K562 (cell line): Measurements from ENCODE around the gene MMP28. TPM values are rescaled to one million over a fixed set of nuclear protein-coding genes. Genes with fewer than 3 reads are reported as not detected.

Source experiments
- ATAC-seq: fragments of 200-7000 bp; cut with Tn5 transposase; 3 replicates; pipeline ENCODE4 v1.9.1; 2020; ENCODE audit warnings: moderate library complexity
- BruUV-seq: library from RNA; stranded (reverse); fragments of 400-500 nt; replicated peaks from 2 replicates; lab custom pipeline; 2021; lab: Mats Ljungman, UMichigan
- CTCF ChIA-PET: fragments of 300-600 bp; formaldehyde crosslinking; extraction: SDS; loops from one replicate; lab custom pipeline; 2021; ENCODE audit warnings: low intra/inter-chr PET ratio; lab: Yijun Ruan, JAX
- POLR2A ChIA-PET: fragments of 300-600, 350-650 bp; sonication (Branson Sonifier 250); formaldehyde crosslinking; extraction: SDS; loops from one replicate; lab custom pipeline; 2021; ENCODE audit warnings: antibody characterized with exemption, inconsistent platforms; lab: Yijun Ruan, JAX
- DNase-seq, 4 experiments: peaks; one replicate each; pipeline versions ENCODE4 v3.0.0 to v3.0.0-alpha.2; 2011 to 2018; ENCODE audit warnings: low spot score in 3 of 4, mixed read lengths in 3 of 4; ENCODE audit errors: extremely low read depth in 1 of 4
- FAIRE-seq: peaks from 2 replicates; lab custom pipeline; 2011; peaks lifted over from hg19 to GRCh38; lab: Jason Lieb, UNC
- H2AFZ ChIP-seq: 2 replicates; pipeline ENCODE4 v1.6.0; 2011; ENCODE audit warnings: low read depth, low read length, control low read depth, inconsistent platforms
- H3K27ac ChIP-seq: fragments of 200-600 bp; 3 replicates; pipeline ENCODE4 v1.8.0; 2011; ENCODE audit warnings: low read depth, mild to moderate bottlenecking, control low read depth, inconsistent platforms, low read length, moderate library complexity, mixed read lengths; ENCODE audit errors: extremely low read depth
- H3K27me3 ChIP-seq, 2 experiments: fragments of 300-600 bp in 1 of 2; 2 replicates in 1 of 2; 3 replicates in 1 of 2; pipeline versions ENCODE4 v1.6.0 to v1.8.0; 2011; ENCODE audit warnings: inconsistent platforms in 2 of 2, low read length in 2 of 2, mild to moderate bottlenecking in 1 of 2, mixed read lengths in 1 of 2, moderate library complexity in 1 of 2; ENCODE audit not compliant: control insufficient read depth in 2 of 2, insufficient read depth in 2 of 2
- H3K36me3 ChIP-seq: fragments of 300-600 bp; 3 replicates; pipeline ENCODE4 v1.8.0; 2011; ENCODE audit warnings: mild to moderate bottlenecking, low read length, inconsistent platforms; ENCODE audit not compliant: control insufficient read depth, insufficient read depth
- H3K4me1 ChIP-seq, 2 experiments: fragments of 200-600 bp in 1 of 2; replicated peaks in 1 of 2; 2 replicates in 1 of 2; 3 replicates in 1 of 2; pipeline versions ENCODE4 v1.5.1 to v1.8.0; 2011; ENCODE audit warnings: inconsistent platforms in 2 of 2, low read length in 2 of 2, mild to moderate bottlenecking in 1 of 2, mixed read lengths in 1 of 2, moderate library complexity in 1 of 2; ENCODE audit not compliant: control insufficient read depth in 2 of 2, insufficient read depth in 2 of 2
- H3K4me2 ChIP-seq: 2 replicates; pipeline ENCODE4 v1.6.1; 2011; ENCODE audit warnings: low read length, control low read depth, inconsistent platforms, mixed read lengths; ENCODE audit not compliant: insufficient read depth
- H3K4me3 ChIP-seq: fragments of 200-600 bp; sonication (generic), shearing (Covaris generic); 2 replicates; pipeline ENCODE4 v1.5.1; 2016; ENCODE audit warnings: control low read depth, inconsistent platforms
- H3K79me2 ChIP-seq: fragments of 200-600 bp; 3 replicates; pipeline ENCODE4 v1.8.0; 2011; ENCODE audit warnings: low read length, inconsistent platforms; ENCODE audit not compliant: control insufficient read depth, insufficient read depth
- H3K9ac ChIP-seq, 2 experiments: 2 replicates each; pipeline versions ENCODE4 v1.6.0 to v1.6.1; 2011; ENCODE audit warnings: low read depth in 2 of 2, low read length in 2 of 2, control low read depth in 1 of 2, inconsistent platforms in 1 of 2, mild to moderate bottlenecking in 1 of 2, mixed read lengths in 1 of 2; ENCODE audit not compliant: insufficient read depth in 1 of 2
- H3K9me1 ChIP-seq: one replicate; pipeline ENCODE4 v1.6.0; 2011; ENCODE audit warnings: inconsistent platforms, mild to moderate bottlenecking, low read length, moderate library complexity; ENCODE audit not compliant: control insufficient read depth, insufficient read depth
- H3K9me3 ChIP-seq: replicated peaks from 2 replicates; pipeline ENCODE4 v1.5.1; 2011; ENCODE audit warnings: low read depth, low read length, inconsistent platforms; ENCODE audit not compliant: control insufficient read depth, insufficient read depth
- H4K20me1 ChIP-seq: replicated peaks from 2 replicates; pipeline ENCODE4 v1.6.1; 2011; ENCODE audit warnings: low read length, inconsistent platforms, mixed read lengths; ENCODE audit not compliant: control insufficient read depth, insufficient read depth
- BHLHE40 ChIP-seq: IDR thresholded peaks from 2 replicates; pipeline ENCODE4 v1.6.1; 2011; ENCODE audit warnings: low read length, improper control_type of control experiment
- L3MBTL2 ChIP-seq: fragments of 450-650 bp; IDR thresholded peaks from 2 replicates; pipeline ENCODE4 v1.6.1; 2016; ENCODE audit warnings: mild to moderate bottlenecking, moderate library complexity
- MAX ChIP-seq: sonication (generic); formaldehyde crosslinking; IDR thresholded peaks from 2 replicates; pipeline ENCODE4 v1.9.0; 2022; ENCODE audit warnings: mild to moderate bottlenecking, missing genetic modification reagents
- WGBS: fragments of 100-300 bp; shearing (Covaris generic); methylation state at CpG from one replicate; pipeline ENCODE4 v1.1.6; 2016; ENCODE audit warnings: low coverage, mixed read lengths; ENCODE audit not compliant: insufficient coverage; ENCODE audit errors: missing lambda C conversion rate; 5-methylcytosine and 5-hydroxymethylcytosine counted together
- in situ Hi-C: fragments of 300-500 bp; cut with MboI; formaldehyde crosslinking; loops from 4 replicates; pipeline ENCODE4 v1.15.0; 2018; ENCODE audit warnings: inconsistent platforms, mixed read lengths
- intact Hi-C: fragments of 100-400 bp; cut with micrococcal nuclease; formaldehyde crosslinking; loops from 2 replicates; pipeline ENCODE4 v1.14.2; 2022
- polyA plus RNA-seq, 8 experiments: library from polyadenylated mRNA; depleted of rRNA in 4 of 8; stranded (reverse) in 5 of 8; unstranded in 3 of 8; fragments of >200 nt; fragmentation: Nextera tagmentation in 2 of 8; fragmentation: Illumina TruSeq in 1 of 8; extraction: Ambion mirVana in 2 of 8; extraction: Trizol in 1 of 8; gene quantifications; 2 replicates each; pipeline versions ENCODE4 v1.2.1 to v1.2.3, GENCODE V29; 2011 to 2014; ENCODE audit warnings: inconsistent platforms in 1 of 8, missing spikeins in 1 of 8
- total RNA-seq, 7 experiments: library from RNA; depleted of rRNA in 6 of 7; stranded (reverse); fragments of >200 nt in 6 of 7; fragmentation: Illumina TruSeq in 2 of 7; extraction: Trizol in 2 of 7; gene quantifications; 2 replicates each; pipeline versions ENCODE4 v1.2.1 to v1.2.3, GENCODE V29; 2011 to 2021; ENCODE audit warnings: low replicate concordance in 1 of 7
- TF ChIP-seq, protein P1 (sequence below): fragments of 450-650 bp; formaldehyde crosslinking; IDR thresholded peaks from 2 replicates; pipeline ENCODE4 v1.4.0; 2022; ENCODE audit warnings: missing genetic modification characterization
- TF ChIP-seq, protein P2 (sequence below): fragments of 450-650 bp; IDR thresholded peaks from 2 replicates; pipeline ENCODE4 v1.6.1; 2016; ENCODE audit warnings: mild to moderate bottlenecking, moderate library complexity

The MMP28 gene
- total and polyA plus RNA-seq, 9 of the 15 experiments (the other 6 are each of a cell fraction or from before 2014, with no cell fraction given), result not detected

GRCh38 chr17:35740997-35741931 lies 54.2 kb downstream of the MMP28 start:
- ChIA-PET POLR2A (no interaction called here), CTCF (no interaction called here)
- H3K4me3 ChIP-seq, result no peak overlapping the region
- no peak overlapping the region for H2AFZ ChIP-seq
- H3K9me3 ChIP-seq, result no peaks in the 10 kb centered on the region
- in situ Hi-C loops (loop anchor here (10.0 to 25.0 kb wide), 2 partner anchors 596 to 1304 kb away; partner anchors contain the start of genes NLE1 and UNC45B), intact Hi-C loops (no loop called here)
- peak in 3 of 4 experiments; percentile 36 to 79 (median 73) for DNase-seq
- H3K4me2 ChIP-seq, result 0 out of 2 replicates have a peak overlapping the region, but pooled peaks have one; percentile 11
- peak; percentile 75 for ATAC-seq
- H3K27me3 ChIP-seq, result peaks cover 25 to 69% of the 10 kb centered on the region in 2 experiments
- 22% methylated on average over 61 of the region's 73 CpGs for WGBS
- H3K9ac ChIP-seq, result peak overlapping the region in 1 of 2 experiments; percentile 74; a peak in 2 of 4 replicates
- peaks cover 4% of the 10 kb centered on the region for H3K9me1 ChIP-seq
- H3K4me1 ChIP-seq, result peaks cover 0 to 12% of the 10 kb centered on the region in 2 experiments; a peak in 2 of 5 replicates
- no peak for FAIRE-seq
- peaks cover 7% of the 10 kb centered on the region for H4K20me1 ChIP-seq
- no peak overlapping the region for H3K27ac ChIP-seq
- BruUV-seq, result no TSS peak
- no peaks in the 10 kb centered on the region for H3K36me3 ChIP-seq
- H3K79me2 ChIP-seq, result no peaks in the 10 kb centered on the region
- TF ChIP-seq, protein P1, sequence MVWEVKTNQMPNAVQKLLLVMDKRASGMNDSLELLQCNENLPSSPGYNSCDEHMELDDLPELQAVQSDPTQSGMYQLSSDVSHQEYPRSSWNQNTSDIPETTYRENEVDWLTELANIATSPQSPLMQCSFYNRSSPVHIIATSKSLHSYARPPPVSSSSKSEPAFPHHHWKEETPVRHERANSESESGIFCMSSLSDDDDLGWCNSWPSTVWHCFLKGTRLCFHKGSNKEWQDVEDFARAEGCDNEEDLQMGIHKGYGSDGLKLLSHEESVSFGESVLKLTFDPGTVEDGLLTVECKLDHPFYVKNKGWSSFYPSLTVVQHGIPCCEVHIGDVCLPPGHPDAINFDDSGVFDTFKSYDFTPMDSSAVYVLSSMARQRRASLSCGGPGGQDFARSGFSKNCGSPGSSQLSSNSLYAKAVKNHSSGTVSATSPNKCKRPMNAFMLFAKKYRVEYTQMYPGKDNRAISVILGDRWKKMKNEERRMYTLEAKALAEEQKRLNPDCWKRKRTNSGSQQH (CRISPR knock-in tag), result no peak
- TF ChIP-seq, protein P2, sequence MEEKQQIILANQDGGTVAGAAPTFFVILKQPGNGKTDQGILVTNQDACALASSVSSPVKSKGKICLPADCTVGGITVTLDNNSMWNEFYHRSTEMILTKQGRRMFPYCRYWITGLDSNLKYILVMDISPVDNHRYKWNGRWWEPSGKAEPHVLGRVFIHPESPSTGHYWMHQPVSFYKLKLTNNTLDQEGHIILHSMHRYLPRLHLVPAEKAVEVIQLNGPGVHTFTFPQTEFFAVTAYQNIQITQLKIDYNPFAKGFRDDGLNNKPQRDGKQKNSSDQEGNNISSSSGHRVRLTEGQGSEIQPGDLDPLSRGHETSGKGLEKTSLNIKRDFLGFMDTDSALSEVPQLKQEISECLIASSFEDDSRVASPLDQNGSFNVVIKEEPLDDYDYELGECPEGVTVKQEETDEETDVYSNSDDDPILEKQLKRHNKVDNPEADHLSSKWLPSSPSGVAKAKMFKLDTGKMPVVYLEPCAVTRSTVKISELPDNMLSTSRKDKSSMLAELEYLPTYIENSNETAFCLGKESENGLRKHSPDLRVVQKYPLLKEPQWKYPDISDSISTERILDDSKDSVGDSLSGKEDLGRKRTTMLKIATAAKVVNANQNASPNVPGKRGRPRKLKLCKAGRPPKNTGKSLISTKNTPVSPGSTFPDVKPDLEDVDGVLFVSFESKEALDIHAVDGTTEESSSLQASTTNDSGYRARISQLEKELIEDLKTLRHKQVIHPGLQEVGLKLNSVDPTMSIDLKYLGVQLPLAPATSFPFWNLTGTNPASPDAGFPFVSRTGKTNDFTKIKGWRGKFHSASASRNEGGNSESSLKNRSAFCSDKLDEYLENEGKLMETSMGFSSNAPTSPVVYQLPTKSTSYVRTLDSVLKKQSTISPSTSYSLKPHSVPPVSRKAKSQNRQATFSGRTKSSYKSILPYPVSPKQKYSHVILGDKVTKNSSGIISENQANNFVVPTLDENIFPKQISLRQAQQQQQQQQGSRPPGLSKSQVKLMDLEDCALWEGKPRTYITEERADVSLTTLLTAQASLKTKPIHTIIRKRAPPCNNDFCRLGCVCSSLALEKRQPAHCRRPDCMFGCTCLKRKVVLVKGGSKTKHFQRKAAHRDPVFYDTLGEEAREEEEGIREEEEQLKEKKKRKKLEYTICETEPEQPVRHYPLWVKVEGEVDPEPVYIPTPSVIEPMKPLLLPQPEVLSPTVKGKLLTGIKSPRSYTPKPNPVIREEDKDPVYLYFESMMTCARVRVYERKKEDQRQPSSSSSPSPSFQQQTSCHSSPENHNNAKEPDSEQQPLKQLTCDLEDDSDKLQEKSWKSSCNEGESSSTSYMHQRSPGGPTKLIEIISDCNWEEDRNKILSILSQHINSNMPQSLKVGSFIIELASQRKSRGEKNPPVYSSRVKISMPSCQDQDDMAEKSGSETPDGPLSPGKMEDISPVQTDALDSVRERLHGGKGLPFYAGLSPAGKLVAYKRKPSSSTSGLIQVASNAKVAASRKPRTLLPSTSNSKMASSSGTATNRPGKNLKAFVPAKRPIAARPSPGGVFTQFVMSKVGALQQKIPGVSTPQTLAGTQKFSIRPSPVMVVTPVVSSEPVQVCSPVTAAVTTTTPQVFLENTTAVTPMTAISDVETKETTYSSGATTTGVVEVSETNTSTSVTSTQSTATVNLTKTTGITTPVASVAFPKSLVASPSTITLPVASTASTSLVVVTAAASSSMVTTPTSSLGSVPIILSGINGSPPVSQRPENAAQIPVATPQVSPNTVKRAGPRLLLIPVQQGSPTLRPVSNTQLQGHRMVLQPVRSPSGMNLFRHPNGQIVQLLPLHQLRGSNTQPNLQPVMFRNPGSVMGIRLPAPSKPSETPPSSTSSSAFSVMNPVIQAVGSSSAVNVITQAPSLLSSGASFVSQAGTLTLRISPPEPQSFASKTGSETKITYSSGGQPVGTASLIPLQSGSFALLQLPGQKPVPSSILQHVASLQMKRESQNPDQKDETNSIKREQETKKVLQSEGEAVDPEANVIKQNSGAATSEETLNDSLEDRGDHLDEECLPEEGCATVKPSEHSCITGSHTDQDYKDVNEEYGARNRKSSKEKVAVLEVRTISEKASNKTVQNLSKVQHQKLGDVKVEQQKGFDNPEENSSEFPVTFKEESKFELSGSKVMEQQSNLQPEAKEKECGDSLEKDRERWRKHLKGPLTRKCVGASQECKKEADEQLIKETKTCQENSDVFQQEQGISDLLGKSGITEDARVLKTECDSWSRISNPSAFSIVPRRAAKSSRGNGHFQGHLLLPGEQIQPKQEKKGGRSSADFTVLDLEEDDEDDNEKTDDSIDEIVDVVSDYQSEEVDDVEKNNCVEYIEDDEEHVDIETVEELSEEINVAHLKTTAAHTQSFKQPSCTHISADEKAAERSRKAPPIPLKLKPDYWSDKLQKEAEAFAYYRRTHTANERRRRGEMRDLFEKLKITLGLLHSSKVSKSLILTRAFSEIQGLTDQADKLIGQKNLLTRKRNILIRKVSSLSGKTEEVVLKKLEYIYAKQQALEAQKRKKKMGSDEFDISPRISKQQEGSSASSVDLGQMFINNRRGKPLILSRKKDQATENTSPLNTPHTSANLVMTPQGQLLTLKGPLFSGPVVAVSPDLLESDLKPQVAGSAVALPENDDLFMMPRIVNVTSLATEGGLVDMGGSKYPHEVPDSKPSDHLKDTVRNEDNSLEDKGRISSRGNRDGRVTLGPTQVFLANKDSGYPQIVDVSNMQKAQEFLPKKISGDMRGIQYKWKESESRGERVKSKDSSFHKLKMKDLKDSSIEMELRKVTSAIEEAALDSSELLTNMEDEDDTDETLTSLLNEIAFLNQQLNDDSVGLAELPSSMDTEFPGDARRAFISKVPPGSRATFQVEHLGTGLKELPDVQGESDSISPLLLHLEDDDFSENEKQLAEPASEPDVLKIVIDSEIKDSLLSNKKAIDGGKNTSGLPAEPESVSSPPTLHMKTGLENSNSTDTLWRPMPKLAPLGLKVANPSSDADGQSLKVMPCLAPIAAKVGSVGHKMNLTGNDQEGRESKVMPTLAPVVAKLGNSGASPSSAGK, result peak; percentile 82
- TF ChIP-seq L3MBTL2 (peak; percentile 91), BHLHE40 (peak; percentile 82), MAX (CRISPR knock-in tag) (peak; percentile 75)
